Vagina (tissue), 2 donors: ENCODE results near the gene TUFM.

Source experiments
- CTCF ChIP-seq, 3 experiments: fragments of 450-650 bp in 2 of 3; fragments of 200-600 bp in 1 of 3; sonication (generic) in 1 of 3; IDR thresholded peaks; one replicate each; pipeline ENCODE4 v1.5.1; 2017 to 2019; ENCODE audit warnings: antibody characterized with exemption in 3 of 3, mild to moderate bottlenecking in 2 of 3, moderate library complexity in 2 of 3
- POLR2A ChIP-seq, 2 donors: fragments of 450-650 bp; IDR thresholded peaks; one replicate each; pipeline ENCODE4 v1.6.1; 2017; ENCODE audit warnings: antibody characterized with exemption in 2 of 2, mild to moderate bottlenecking in 2 of 2, moderate library complexity in 2 of 2
- POLR2AphosphoS5 ChIP-seq, 2 donors: sonication (generic); formaldehyde crosslinking; IDR thresholded peaks; one replicate each; pipeline ENCODE4 v1.9.0; 2017; ENCODE audit warnings: antibody characterized with exemption in 2 of 2, mild to moderate bottlenecking in 2 of 2, low read depth in 1 of 2; ENCODE audit not compliant: insufficient read depth in 1 of 2

GRCh38 chr16:28820016-28820415 lies 26.1 kb downstream of the TUFM start:
- TF ChIP-seq POLR2A (IDR thresholded peaks at IDR 0.05) = no peak
- no peak for TF ChIP-seq POLR2AphosphoS5 (IDR thresholded peaks at IDR 0.05; ENCODE audit: insufficient read depth in 1 of 2, low read depth in 1 of 2)
- TF ChIP-seq CTCF (IDR thresholded peaks at IDR 0.05) = no peak
